HepG2 (cell line): ENCODE data around the gene ARMC2. TPM values are rescaled to one million over a fixed set of nuclear protein-coding genes. Genes with fewer than 3 reads are reported as not detected.

Source experiments
- ATAC-seq: fragments of 200-7000 bp; cut with Tn5 transposase; 3 replicates; pipeline ENCODE4 v1.9.1; 2020; ENCODE audit warnings: mild to moderate bottlenecking, moderate library complexity
- BruUV-seq: library from RNA; stranded (reverse); fragments of 400-500 nt; replicated peaks from 2 replicates; lab custom pipeline; 2021; lab: Mats Ljungman, UMichigan
- CTCF ChIA-PET: fragments of 300-600 bp; formaldehyde crosslinking; extraction: SDS; loops from one replicate; lab custom pipeline; 2021; ENCODE audit warnings: low total read pairs, inconsistent platforms, low intra/inter-chr PET ratio; lab: Yijun Ruan, JAX
- POLR2A ChIA-PET: fragments of 350-600 bp; sonication (Branson Sonifier 250); formaldehyde crosslinking; loops from one replicate; lab custom pipeline; 2020; ENCODE audit warnings: antibody characterized with exemption, inconsistent platforms; lab: Yijun Ruan, JAX
- DNase-seq: peaks from one replicate; pipeline ENCODE4 v3.0.0-alpha.2; 2015; ENCODE audit warnings: low spot score
- FAIRE-seq: peaks from 3 replicates; lab custom pipeline; 2011; peaks lifted over from hg19 to GRCh38; lab: Jason Lieb, UNC
- H2AFZ ChIP-seq: one replicate; pipeline ENCODE4 v1.6.1; 2011; ENCODE audit warnings: low read length, inconsistent platforms
- H3K27ac ChIP-seq: fragments of 300-600 bp; 3 replicates; pipeline ENCODE4 v1.8.0; 2011; ENCODE audit warnings: mixed run types, mild to moderate bottlenecking, mixed read lengths, low read length, inconsistent platforms; ENCODE audit not compliant: insufficient read depth; ENCODE audit errors: extremely low read length
- H3K27me3 ChIP-seq, 2 experiments: fragments of 200-600 bp in 1 of 2; 2 replicates in 1 of 2; 3 replicates in 1 of 2; pipeline versions ENCODE4 v1.6.0 to v1.8.0; 2011; ENCODE audit warnings: low read length in 2 of 2, mild to moderate bottlenecking in 2 of 2, moderate library complexity in 2 of 2, inconsistent platforms in 1 of 2; ENCODE audit not compliant: insufficient read depth in 2 of 2, control insufficient read depth in 1 of 2
- H3K36me3 ChIP-seq, 2 experiments: fragments of 200-600 bp in 1 of 2; replicated peaks in 1 of 2; 2 replicates in 1 of 2; 3 replicates in 1 of 2; pipeline versions ENCODE4 v1.5.1 to v1.8.0; 2011; ENCODE audit warnings: low read length in 2 of 2, inconsistent platforms in 1 of 2; ENCODE audit not compliant: insufficient read depth in 2 of 2, control insufficient read depth in 1 of 2
- H3K4me1 ChIP-seq: 2 replicates; pipeline ENCODE4 v1.5.1; 2012; ENCODE audit warnings: low read length, inconsistent platforms; ENCODE audit not compliant: insufficient read depth
- H3K4me2 ChIP-seq: 2 replicates; pipeline ENCODE4 v1.6.0; 2011; ENCODE audit warnings: low read depth, low read length, inconsistent platforms
- H3K4me3 ChIP-seq, 3 experiments: fragments of 200-600 bp in 1 of 3; sonication (generic), shearing (Covaris generic) in 1 of 3; replicated peaks in 1 of 3; 2 replicates each; pipeline ENCODE4 v1.5.1; 2011 to 2016; ENCODE audit warnings: low read length in 3 of 3, inconsistent platforms in 2 of 3, low read depth in 2 of 3, mild to moderate bottlenecking in 2 of 3, control low read depth in 1 of 3, mixed read lengths in 1 of 3; ENCODE audit not compliant: insufficient read depth in 1 of 3
- H3K79me2 ChIP-seq: one replicate; pipeline ENCODE4 v1.6.1; 2011; ENCODE audit warnings: low read length, inconsistent platforms; ENCODE audit not compliant: insufficient read depth
- H3K9ac ChIP-seq: 2 replicates; pipeline ENCODE4 v1.6.0; 2011; ENCODE audit warnings: mild to moderate bottlenecking, low read depth, low read length, inconsistent platforms; ENCODE audit not compliant: insufficient read depth
- H3K9me3 ChIP-seq: 2 replicates; pipeline ENCODE4 v1.5.1; 2012; ENCODE audit warnings: mild to moderate bottlenecking, low read length
- H4K20me1 ChIP-seq: 2 replicates; pipeline ENCODE4 v1.6.0; 2011; ENCODE audit warnings: inconsistent platforms, mild to moderate bottlenecking, low read length, moderate library complexity; ENCODE audit not compliant: insufficient read depth
- MED1 ChIP-seq: sonication (generic); formaldehyde crosslinking; IDR thresholded peaks from 2 replicates; pipeline ENCODE4 v1.4.0; 2020; ENCODE audit warnings: missing genetic modification reagents
- MIER3 ChIP-seq: IDR thresholded peaks from 2 replicates; pipeline ENCODE4 v1.6.1; 2016; ENCODE audit warnings: missing compliant biosample characterization, borderline replicate concordance
- SMAD1 ChIP-seq: sonication (generic); formaldehyde crosslinking; IDR thresholded peaks from 2 replicates; pipeline ENCODE4 v1.4.0; 2020; ENCODE audit warnings: missing genetic modification reagents, low read depth, mild to moderate bottlenecking, borderline replicate concordance
- STAT6 ChIP-seq: sonication (generic); formaldehyde crosslinking; IDR thresholded peaks from 2 replicates; pipeline ENCODE4 v1.4.0; 2020; ENCODE audit warnings: missing genetic modification reagents, mild to moderate bottlenecking, borderline replicate concordance
- TBL1XR1 ChIP-seq: fragments of 150-350 bp; IDR thresholded peaks from 2 replicates; pipeline ENCODE4 v1.6.1; 2014; ENCODE audit warnings: borderline replicate concordance, low read length; ENCODE audit not compliant: partially characterized antibody
- ZBTB25 ChIP-seq: IDR thresholded peaks from 2 replicates; pipeline ENCODE4 v1.6.1; 2018; ENCODE audit warnings: missing genetic modification reagents
- ZNF331 ChIP-seq: sonication (generic); formaldehyde crosslinking; IDR thresholded peaks from 2 replicates; pipeline ENCODE4 v1.4.0; 2020; ENCODE audit warnings: missing genetic modification reagents
- ZNF614 ChIP-seq: IDR thresholded peaks from 2 replicates; pipeline ENCODE4 v1.6.1; 2018; ENCODE audit warnings: missing biosample characterization, missing genetic modification reagents, inconsistent platforms, borderline replicate concordance
- ZNF879 ChIP-seq: sonication (generic); formaldehyde crosslinking; IDR thresholded peaks from 2 replicates; pipeline ENCODE4 v1.8.1; 2023; ENCODE audit warnings: missing genetic modification reagents
- WGBS: methylation state at CpG from one replicate; pipeline ENCODE4 v1.1.6; 2017; ENCODE audit warnings: low lambda C conversion rate; 5-methylcytosine and 5-hydroxymethylcytosine counted together
- in situ Hi-C: cut with HindIII; loops from 2 replicates; pipeline ENCODE4 v1.10.0; 2017; ENCODE audit warnings: low pct_unique_long_range_greater_than_20kb; ENCODE audit not compliant: extremely low pct_ligation_motif_present
- intact Hi-C: fragments of 100-400 bp; cut with micrococcal nuclease; formaldehyde crosslinking; loops from one replicate; pipeline ENCODE4 v1.10.0; 2022; ENCODE audit not compliant: unreplicated experiment
- polyA plus RNA-seq, 8 experiments: library from polyadenylated mRNA; depleted of rRNA in 3 of 8; stranded (reverse) in 7 of 8; unstranded in 1 of 8; fragments of >200 nt; fragmentation: Illumina TruSeq in 4 of 8; extraction: Trizol in 4 of 8; gene quantifications; 2 replicates each; pipeline versions ENCODE4 v1.2.1 to v1.2.3, GENCODE V29; 2011 to 2016; ENCODE audit warnings: low read depth in 4 of 8, missing spikeins in 1 of 8, mixed read lengths in 1 of 8; ENCODE audit not compliant: insufficient read depth in 1 of 8
- total RNA-seq, 5 experiments: library from RNA; depleted of rRNA; stranded (reverse); fragments of >200 nt; fragmentation: Illumina TruSeq; extraction: Trizol; gene quantifications; 2 replicates each; pipeline ENCODE4 v1.2.3, GENCODE V29; 2016; ENCODE audit warnings: low read depth in 1 of 5

The ARMC2 gene
- total and polyA plus RNA-seq, 2 of the 13 experiments (the other 11 are each of a cell fraction or from before 2014, with no cell fraction given) = 1.4 to 3.2 TPM

GRCh38 chr6:108955329-108955949 is 107.2 kb downstream of the ARMC2 start:
- Histone ChIP-seq H3K9me3 (no peaks in the 10 kb centered on the region), H3K4me1 (peaks cover 16% of the 10 kb centered on the region), H3K27ac (no peak overlapping the region), H3K27me3 (peaks cover 1 to 30% of the 10 kb centered on the region in 2 experiments; a peak in 3 of 5 replicates), H3K36me3 (no peaks in the 10 kb centered on the region), H3K4me3 (no peak overlapping the region), H2AFZ (no peak overlapping the region), H3K9ac (no peak overlapping the region), H3K79me2 (no peaks in the 10 kb centered on the region), H4K20me1 (no peaks in the 10 kb centered on the region), H3K4me2 (no peak overlapping the region)
- ATAC-seq (no peak), DNase-seq (no peak), FAIRE-seq (no peak)
- ChIA-PET CTCF (no interaction called here), POLR2A (no interaction called here)
- intact Hi-C loops (no loop called here), in situ Hi-C loops (no loop called here)
- no TSS peak for BruUV-seq
- TF ChIP-seq TBL1XR1 (no peak), ZNF614 (CRISPR knock-in tag) (no peak), ZNF331 (CRISPR knock-in tag) (no peak), ZBTB25 (no peak), MIER3 (CRISPR knock-in tag) (no peak), MED1 (CRISPR knock-in tag) (no peak), ZNF879 (CRISPR knock-in tag) (no peak), STAT6 (CRISPR knock-in tag) (no peak), SMAD1 (CRISPR knock-in tag) (no peak)
- WGBS = 58% methylated on average over 15 of the region's 15 CpGs
